Neural cell (in vitro differentiated cells): Measurements from ENCODE around the gene HOXC11. TPM values are rescaled to one million over a fixed set of nuclear protein-coding genes. Genes with fewer than 3 reads are reported as not detected.

Experiments used
- H2AFZ ChIP-seq: fragments of 200-600, 300-800 bp; sonication (generic), shearing (Covaris generic); 2 replicates; pipeline ENCODE4 v1.6.0; 2014; ENCODE audit warnings: low read depth, mild to moderate bottlenecking, antibody characterized with exemption, low read length, moderate library complexity
- H3F3A ChIP-seq: fragments of 200-600 bp; shearing (Covaris generic); 2 replicates; pipeline ENCODE4 v1.6.1; 2016; ENCODE audit warnings: mild to moderate bottlenecking, moderate library complexity, mixed read lengths, antibody characterized with exemption, low read length; ENCODE audit not compliant: insufficient read depth, poor library complexity, severe bottlenecking
- H3K27ac ChIP-seq: fragments of 200-600, 300-800 bp; sonication (generic), shearing (Covaris generic); 2 replicates; pipeline ENCODE4 v1.5.1; 2014; ENCODE audit warnings: mild to moderate bottlenecking, low read length, moderate library complexity
- H3K27me3 ChIP-seq: fragments of 300-800, 200-600 bp; sonication (generic), shearing (Covaris generic); 2 replicates; pipeline ENCODE4 v1.6.0; 2014; ENCODE audit warnings: mild to moderate bottlenecking, low read depth, low read length, moderate library complexity; ENCODE audit not compliant: insufficient read depth
- H3K36me3 ChIP-seq: fragments of 300-800, 200-600 bp; sonication (generic), shearing (Covaris generic); 2 replicates; pipeline ENCODE4 v1.5.1; 2014; ENCODE audit warnings: mild to moderate bottlenecking, antibody characterized with exemption, low read length, moderate library complexity; ENCODE audit not compliant: insufficient read depth
- H3K4me2 ChIP-seq: fragments of 300-800, 200-600 bp; sonication (generic), shearing (Covaris generic); 2 replicates; pipeline ENCODE4 v1.6.0; 2014; ENCODE audit warnings: mild to moderate bottlenecking, low read length
- H3K4me3 ChIP-seq: fragments of 300-800, 200-600 bp; sonication (generic), shearing (Covaris generic); 2 replicates; pipeline ENCODE4 v1.5.1; 2014; ENCODE audit warnings: mild to moderate bottlenecking, low read length, moderate library complexity
- H3K79me2 ChIP-seq: fragments of 200-600 bp; shearing (Covaris generic); replicated peaks from 2 replicates; pipeline ENCODE4 v1.6.0; 2014; ENCODE audit warnings: mild to moderate bottlenecking, low read length, moderate library complexity; ENCODE audit not compliant: insufficient read depth
- H3K9ac ChIP-seq: fragments of 300-800, 200-600 bp; sonication (generic), shearing (Covaris generic); 2 replicates; pipeline ENCODE4 v1.6.1; 2016; ENCODE audit warnings: mild to moderate bottlenecking, low read length, mixed read lengths
- H3K9me2 ChIP-seq: fragments of 200-600 bp; shearing (Covaris generic); 2 replicates; pipeline ENCODE4 v1.6.1; 2016; ENCODE audit warnings: mild to moderate bottlenecking, low read length, mixed read lengths; ENCODE audit not compliant: insufficient read depth
- H3K9me3 ChIP-seq: fragments of 200-600, 300-800 bp; sonication (generic), shearing (Covaris generic); 2 replicates; pipeline ENCODE4 v1.6.1; 2016; ENCODE audit warnings: mild to moderate bottlenecking, mixed run types, low read length, moderate library complexity, mixed read lengths
- H4K20me1 ChIP-seq: fragments of 200-600 bp; shearing (Covaris generic); 2 replicates; pipeline ENCODE4 v1.6.1; 2016; ENCODE audit warnings: mild to moderate bottlenecking, mixed run types; ENCODE audit not compliant: insufficient read depth
- EP300 ChIP-seq: fragments of 450-650 bp; conservative IDR thresholded peaks from 2 replicates; pipeline ENCODE4 v1.6.1; 2014; ENCODE audit warnings: antibody characterized with exemption, mild to moderate bottlenecking, moderate library complexity; ENCODE audit not compliant: poor library complexity, severe bottlenecking
- EZH2 ChIP-seq: fragments of 200-600, 300-800 bp; shearing (Covaris generic), sonication (generic); IDR thresholded peaks from 2 replicates; pipeline ENCODE4 v1.6.1; 2014; ENCODE audit warnings: antibody characterized with exemption, low read length, borderline replicate concordance, mild to moderate bottlenecking; ENCODE audit not compliant: insufficient read depth, poor library complexity, severe bottlenecking
- RAD21 ChIP-seq: fragments of 450-650 bp; conservative IDR thresholded peaks from 2 replicates; pipeline ENCODE4 v1.6.1; 2014; ENCODE audit warnings: antibody characterized with exemption, mild to moderate bottlenecking, moderate library complexity
- SMC3 ChIP-seq: fragments of 450-650 bp; conservative IDR thresholded peaks from 2 replicates; pipeline ENCODE4 v1.6.1; 2014; ENCODE audit warnings: antibody characterized with exemption, mild to moderate bottlenecking, moderate library complexity; ENCODE audit not compliant: poor library complexity
- TAF1 ChIP-seq: IDR thresholded peaks from 2 replicates; pipeline ENCODE4 v1.6.1; 2012; ENCODE audit warnings: low read depth
- polyA plus RNA-seq: library from polyadenylated mRNA; depleted of rRNA; stranded (reverse); fragments of >200 nt; gene quantifications from 2 replicates; pipeline ENCODE4 v1.2.3, GENCODE V29; 2014
- TF ChIP-seq, protein P1 (sequence below): IDR thresholded peaks from 2 replicates; pipeline ENCODE4 v1.6.1; 2012; ENCODE audit warnings: borderline replicate concordance

HOXC11 gene
- polyA plus RNA-seq, 1 donor from 2014 or later = not detected

GRCh38 chr12:53985692-53985993, 12.7 kb downstream of the HOXC11 start:
- peaks cover 100% of the 10 kb centered on the region for H3K27me3 ChIP-seq
- H3K4me2 ChIP-seq = no peak overlapping the region
- TF ChIP-seq TAF1 = no peak
- peak; percentile 45 for TF ChIP-seq EZH2
- H3K9me3 ChIP-seq = no peaks in the 10 kb centered on the region
- no peak overlapping the region for H3K4me3 ChIP-seq
- no peaks in the 10 kb centered on the region for H3F3A ChIP-seq
- H3K27ac ChIP-seq = no peak overlapping the region
- H2AFZ ChIP-seq = no peak overlapping the region
- H3K9ac ChIP-seq = no peak overlapping the region
- no peaks in the 10 kb centered on the region for H4K20me1 ChIP-seq
- no peaks in the 10 kb centered on the region for H3K9me2 ChIP-seq
- no peaks in the 10 kb centered on the region for H3K36me3 ChIP-seq
- H3K79me2 ChIP-seq = no peaks in the 10 kb centered on the region

DNA sequence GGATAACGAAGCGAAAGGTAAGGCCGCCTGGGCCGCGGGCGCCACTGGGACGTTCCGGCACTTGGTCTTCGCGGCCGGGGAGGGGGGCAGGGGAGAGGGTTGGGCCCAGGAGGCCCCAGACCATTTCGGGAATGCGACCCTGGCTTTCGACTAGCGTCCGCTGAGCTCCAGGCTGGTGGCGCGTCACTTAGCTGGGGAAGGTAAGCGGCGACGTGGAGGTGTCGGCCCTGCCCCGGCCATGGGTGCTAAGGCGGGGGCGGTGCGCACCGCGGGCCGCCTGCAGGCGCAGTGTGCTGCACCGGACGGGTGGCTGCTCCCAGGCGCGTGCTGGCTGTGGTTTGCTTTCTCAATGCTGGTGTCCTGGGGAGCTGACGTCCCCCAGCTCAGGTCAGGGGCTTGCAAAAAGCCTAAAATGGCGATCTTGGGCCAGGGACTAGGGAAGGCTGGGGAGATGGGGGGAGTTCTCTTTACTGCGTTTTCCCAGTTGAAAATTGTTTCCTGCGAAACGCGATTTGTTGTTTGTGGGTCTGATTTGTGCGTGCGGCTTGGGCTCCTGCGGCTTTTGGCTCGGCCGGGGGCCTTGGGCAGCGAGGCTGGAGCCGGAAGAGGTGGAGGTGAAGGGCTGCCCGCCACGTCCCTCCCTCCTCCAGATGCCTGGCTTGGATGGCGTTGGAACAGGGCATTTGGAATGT, 13.2 kb downstream of the HOXC11 start:
- Histone ChIP-seq H3K4me3 (no peak overlapping the region), H2AFZ (no peak overlapping the region)

DNA sequence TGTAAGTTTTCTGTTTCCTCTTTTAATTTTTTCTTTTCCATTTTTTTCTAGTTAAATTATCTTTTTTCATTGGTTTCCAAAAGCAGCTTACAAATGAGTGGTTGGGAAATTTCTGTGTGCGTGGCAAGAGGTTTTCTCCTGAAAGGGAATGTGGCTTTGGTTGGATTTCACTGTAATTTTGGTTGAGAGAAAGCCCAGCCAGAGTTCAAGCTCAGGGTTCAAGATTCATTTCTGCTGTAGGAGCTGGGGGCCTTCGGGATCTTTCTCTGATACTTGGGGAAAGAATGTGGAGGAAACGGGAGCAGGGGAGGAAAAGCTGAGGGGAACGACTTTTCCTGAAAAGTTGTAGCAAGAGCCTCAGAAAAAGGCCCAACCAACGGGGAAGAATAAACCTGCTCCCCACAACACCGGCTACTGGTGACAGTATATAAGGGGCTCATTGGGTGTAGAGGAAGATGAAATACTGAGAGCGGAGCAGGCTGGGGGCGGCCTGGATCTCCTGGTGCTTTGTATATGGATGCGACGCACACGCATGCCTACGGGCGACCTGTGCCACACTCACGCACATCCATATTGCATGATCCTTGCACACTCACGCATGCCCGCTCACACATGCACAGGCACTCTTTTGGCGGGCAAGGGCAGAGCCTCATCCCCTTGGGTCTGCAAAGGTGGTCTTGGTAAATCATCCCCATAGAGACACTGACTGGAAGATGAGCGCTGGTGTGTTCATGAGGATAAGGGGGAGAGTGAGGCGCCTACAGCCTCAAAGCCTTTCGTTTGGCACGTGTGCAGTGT, 14.0 kb downstream of the HOXC11 start:
- no peak overlapping the region for H3K4me3 ChIP-seq

More for the DNA sequence above, 13.2 kb downstream of the HOXC11 start:
- no peaks in the 10 kb centered on the region for H3K9me3 ChIP-seq
- H4K20me1 ChIP-seq = no peaks in the 10 kb centered on the region
- TF ChIP-seq EZH2 (peak; percentile 69), EP300 (no peak)
- no peaks in the 10 kb centered on the region for H3K36me3 ChIP-seq
- H3K9ac ChIP-seq = no peak overlapping the region
- no peak overlapping the region for H3K27ac ChIP-seq
- no peaks in the 10 kb centered on the region for H3K79me2 ChIP-seq
- no peak overlapping the region for H3K4me2 ChIP-seq
- H3K27me3 ChIP-seq = peaks cover 100% of the 10 kb centered on the region
- H3K9me2 ChIP-seq = no peaks in the 10 kb centered on the region
- no peaks in the 10 kb centered on the region for H3F3A ChIP-seq

More for the DNA sequence above, 14.0 kb downstream of the HOXC11 start:
- peaks cover 100% of the 10 kb centered on the region for H3K27me3 ChIP-seq
- H3K36me3 ChIP-seq = no peaks in the 10 kb centered on the region
- TF ChIP-seq SMC3 = no peak
- TF ChIP-seq, protein P1, sequence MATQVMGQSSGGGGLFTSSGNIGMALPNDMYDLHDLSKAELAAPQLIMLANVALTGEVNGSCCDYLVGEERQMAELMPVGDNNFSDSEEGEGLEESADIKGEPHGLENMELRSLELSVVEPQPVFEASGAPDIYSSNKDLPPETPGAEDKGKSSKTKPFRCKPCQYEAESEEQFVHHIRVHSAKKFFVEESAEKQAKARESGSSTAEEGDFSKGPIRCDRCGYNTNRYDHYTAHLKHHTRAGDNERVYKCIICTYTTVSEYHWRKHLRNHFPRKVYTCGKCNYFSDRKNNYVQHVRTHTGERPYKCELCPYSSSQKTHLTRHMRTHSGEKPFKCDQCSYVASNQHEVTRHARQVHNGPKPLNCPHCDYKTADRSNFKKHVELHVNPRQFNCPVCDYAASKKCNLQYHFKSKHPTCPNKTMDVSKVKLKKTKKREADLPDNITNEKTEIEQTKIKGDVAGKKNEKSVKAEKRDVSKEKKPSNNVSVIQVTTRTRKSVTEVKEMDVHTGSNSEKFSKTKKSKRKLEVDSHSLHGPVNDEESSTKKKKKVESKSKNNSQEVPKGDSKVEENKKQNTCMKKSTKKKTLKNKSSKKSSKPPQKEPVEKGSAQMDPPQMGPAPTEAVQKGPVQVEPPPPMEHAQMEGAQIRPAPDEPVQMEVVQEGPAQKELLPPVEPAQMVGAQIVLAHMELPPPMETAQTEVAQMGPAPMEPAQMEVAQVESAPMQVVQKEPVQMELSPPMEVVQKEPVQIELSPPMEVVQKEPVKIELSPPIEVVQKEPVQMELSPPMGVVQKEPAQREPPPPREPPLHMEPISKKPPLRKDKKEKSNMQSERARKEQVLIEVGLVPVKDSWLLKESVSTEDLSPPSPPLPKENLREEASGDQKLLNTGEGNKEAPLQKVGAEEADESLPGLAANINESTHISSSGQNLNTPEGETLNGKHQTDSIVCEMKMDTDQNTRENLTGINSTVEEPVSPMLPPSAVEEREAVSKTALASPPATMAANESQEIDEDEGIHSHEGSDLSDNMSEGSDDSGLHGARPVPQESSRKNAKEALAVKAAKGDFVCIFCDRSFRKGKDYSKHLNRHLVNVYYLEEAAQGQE = no peak
- no peak for TF ChIP-seq RAD21
- no peak for TF ChIP-seq TAF1
- H4K20me1 ChIP-seq = no peaks in the 10 kb centered on the region
- H3K9ac ChIP-seq = no peak overlapping the region
- no peaks in the 10 kb centered on the region for H3K9me3 ChIP-seq
- H3F3A ChIP-seq = no peaks in the 10 kb centered on the region
- no peak overlapping the region for H2AFZ ChIP-seq
- H3K4me2 ChIP-seq = no peak overlapping the region
- H3K79me2 ChIP-seq = no peaks in the 10 kb centered on the region
- no peaks in the 10 kb centered on the region for H3K9me2 ChIP-seq
- no peak overlapping the region for H3K27ac ChIP-seq
